Liver (tissue), 3 donors: Measurements from ENCODE around the gene OR51B6.

Experiments
- CTCF ChIP-seq: fragments of 150-350 bp; IDR thresholded peaks from 2 replicates; pipeline ENCODE4 v1.5.1; 2017; ENCODE audit warnings: improper control_type of control experiment, low read depth, low read length; ENCODE audit not compliant: missing input control
- GABPA ChIP-seq, 2 donors: IDR thresholded peaks in 1 of 2; conservative IDR thresholded peaks in 1 of 2; 2 replicates each; pipeline ENCODE4 v1.6.1; 2016; ENCODE audit warnings: antibody characterized with exemption in 2 of 2, mild to moderate bottlenecking in 1 of 2, moderate library complexity in 1 of 2
- JUND ChIP-seq, 2 donors: IDR thresholded peaks; 2 replicates each; pipeline ENCODE4 v1.6.1; 2016; ENCODE audit warnings: antibody characterized with exemption in 2 of 2
- MAX ChIP-seq: IDR thresholded peaks from 2 replicates; pipeline ENCODE4 v1.6.1; 2016; ENCODE audit warnings: antibody characterized with exemption
- REST ChIP-seq: IDR thresholded peaks from 2 replicates; pipeline ENCODE4 v1.6.1; 2016; ENCODE audit warnings: antibody characterized with exemption, mild to moderate bottlenecking
- RXRA ChIP-seq, 2 donors: IDR thresholded peaks; 2 replicates each; pipeline ENCODE4 v1.6.1; 2017 to 2018; ENCODE audit warnings: antibody characterized with exemption in 2 of 2, mild to moderate bottlenecking in 1 of 2
- TAF1 ChIP-seq: conservative IDR thresholded peaks from 2 replicates; pipeline ENCODE4 v1.6.1; 2016; ENCODE audit warnings: antibody characterized with exemption, mild to moderate bottlenecking
- YY1 ChIP-seq: IDR thresholded peaks from 2 replicates; pipeline ENCODE4 v1.6.1; 2016; ENCODE audit warnings: antibody characterized with exemption, mild to moderate bottlenecking
- donor health status: healthy.
- donor health status: healthy.

- no peak for TF ChIP-seq YY1
- no peak for TF ChIP-seq CTCF
- no peak for TF ChIP-seq RXRA (IDR thresholded peaks at IDR 0.05)
- TF ChIP-seq MAX: no peak
- TF ChIP-seq GABPA (IDR thresholded peaks at IDR 0.05 in 1 of 2, conservative IDR thresholded peaks at IDR 0.05 in 1 of 2): no peak
- TF ChIP-seq REST: no peak
- no peak for TF ChIP-seq JUND (IDR thresholded peaks at IDR 0.05)
- no peak for TF ChIP-seq TAF1
Measured at GRCh38 chr11:5335170-5335569, 16.1 kb upstream of the OR51B6 start.
